ENCODE data around the gene GPR17.

The GPR17 gene

GRCh38 chr2:127615511-127616166 lies 30.3 kb upstream of the GPR17 start:
- no peak for DNase-seq

DNA sequence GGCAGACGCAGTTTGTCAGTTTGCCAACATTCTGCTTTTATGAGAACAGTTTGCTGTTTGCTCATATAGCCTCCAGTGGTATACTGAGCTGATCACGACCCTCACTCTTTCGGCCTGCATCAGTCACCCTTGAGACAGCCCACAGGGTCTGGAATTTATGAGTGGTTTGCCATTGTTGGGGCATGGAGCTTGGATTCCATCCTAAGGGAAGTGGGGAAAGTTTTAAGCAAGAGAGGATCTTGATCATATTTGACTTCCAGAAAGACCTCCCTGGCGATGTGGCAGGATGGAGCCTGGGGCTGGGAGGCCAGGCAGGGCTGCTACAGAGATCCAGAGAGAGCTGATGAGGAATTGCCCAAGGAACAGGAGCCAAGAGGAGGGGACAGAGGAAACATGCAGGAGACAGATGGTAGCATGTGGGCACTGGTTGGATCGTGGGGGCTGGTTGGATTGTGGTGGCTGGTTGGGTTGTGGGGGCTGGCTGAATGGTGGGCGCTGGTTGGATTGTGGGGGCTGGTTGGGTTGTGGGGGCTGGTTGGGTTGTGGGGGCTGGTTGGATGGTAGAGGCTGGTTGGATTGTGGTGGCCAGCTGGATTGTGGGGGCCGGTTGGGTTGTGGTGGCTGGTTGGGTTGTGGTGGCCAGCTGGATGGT lies 27.3 kb upstream of the GPR17 start:
- DNase-seq = no peak

GRCh38 chr2:127619203-127619590 lies 26.8 kb upstream of the GPR17 start:
- no peak for DNase-seq

DNA sequence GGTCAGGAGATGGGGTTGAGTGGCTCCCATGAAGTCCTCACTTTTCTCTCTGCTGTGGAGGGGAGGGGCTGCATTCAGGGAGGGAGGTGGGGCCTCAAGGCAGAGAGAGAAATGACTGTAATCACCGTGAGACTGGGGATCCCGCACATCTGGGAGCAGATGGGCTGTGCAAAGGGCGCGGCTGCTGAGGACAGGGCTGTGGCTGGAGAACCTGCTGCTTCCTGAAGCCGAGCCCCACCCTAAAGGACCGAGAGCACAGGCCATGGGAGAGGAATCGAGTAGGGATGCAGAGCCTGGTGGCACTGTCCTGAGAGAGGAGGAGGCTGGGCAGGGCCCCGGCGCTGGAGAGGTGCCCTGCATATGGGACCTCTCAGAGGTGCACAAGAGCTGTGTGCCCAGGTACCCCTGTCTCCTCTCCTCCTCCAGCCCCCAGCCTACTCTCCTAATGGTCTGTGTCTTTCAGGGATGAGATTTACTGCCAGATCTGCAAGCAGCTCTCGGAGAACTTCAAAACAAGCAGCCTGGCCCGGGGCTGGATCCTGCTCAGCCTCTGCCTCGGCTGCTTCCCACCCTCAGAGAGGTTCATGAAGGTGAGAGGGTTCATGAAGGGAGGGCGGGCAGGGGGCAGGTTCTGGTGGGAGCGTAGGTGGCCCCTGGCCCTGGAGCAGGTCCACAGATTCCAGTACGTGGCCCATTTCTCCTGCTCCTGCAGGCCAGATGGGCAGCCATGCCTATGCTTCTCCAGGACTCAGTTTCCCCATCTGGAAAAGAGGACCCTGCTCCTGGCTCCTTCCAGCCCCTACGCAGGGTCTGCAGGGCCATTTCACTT lies 25.9 kb upstream of the GPR17 start:
- DNase-seq = no peak

DNA sequence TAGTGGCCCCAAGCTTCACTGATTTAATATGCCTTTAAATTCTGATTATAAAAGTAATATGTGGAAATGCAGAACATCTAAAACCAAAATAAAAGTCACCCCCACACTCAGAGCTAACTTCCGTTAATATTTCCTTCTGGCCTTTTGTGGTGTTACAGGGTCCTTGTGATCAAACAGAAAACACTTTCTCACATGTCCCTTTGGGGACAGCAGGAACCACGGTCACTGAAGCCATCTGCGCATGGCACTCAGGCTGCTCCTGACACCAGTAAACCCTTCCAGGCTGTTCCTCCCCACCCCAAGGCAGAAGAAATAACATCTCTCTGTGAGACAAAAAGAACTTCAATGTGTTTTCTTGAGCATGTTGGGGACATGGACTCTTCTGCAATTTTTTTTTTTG lies 25.1 kb upstream of the GPR17 start:
- DNase-seq = no peak

DNA sequence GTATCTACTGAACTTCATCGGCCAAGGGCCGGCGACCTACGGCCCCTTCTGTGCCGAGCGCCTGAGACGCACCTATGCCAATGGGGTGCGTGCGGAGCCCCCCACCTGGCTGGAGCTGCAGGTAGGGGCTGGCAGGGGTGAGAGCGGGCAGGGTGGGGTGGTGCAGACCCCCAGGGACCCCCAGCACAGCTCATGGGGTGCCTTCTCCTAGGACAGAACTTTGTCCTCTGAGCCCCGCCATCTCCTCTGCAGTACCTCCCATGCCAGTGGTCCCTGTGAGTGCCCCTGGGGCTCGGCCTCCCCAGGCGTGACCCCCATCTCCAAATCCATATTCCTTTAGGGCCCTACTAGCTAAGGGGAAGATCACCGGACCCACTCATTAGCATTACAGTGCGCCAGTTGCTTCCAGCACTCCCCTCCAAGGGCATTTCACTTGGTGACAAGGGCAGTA lies 23.9 kb upstream of the GPR17 start:
- no peak for DNase-seq

DNA sequence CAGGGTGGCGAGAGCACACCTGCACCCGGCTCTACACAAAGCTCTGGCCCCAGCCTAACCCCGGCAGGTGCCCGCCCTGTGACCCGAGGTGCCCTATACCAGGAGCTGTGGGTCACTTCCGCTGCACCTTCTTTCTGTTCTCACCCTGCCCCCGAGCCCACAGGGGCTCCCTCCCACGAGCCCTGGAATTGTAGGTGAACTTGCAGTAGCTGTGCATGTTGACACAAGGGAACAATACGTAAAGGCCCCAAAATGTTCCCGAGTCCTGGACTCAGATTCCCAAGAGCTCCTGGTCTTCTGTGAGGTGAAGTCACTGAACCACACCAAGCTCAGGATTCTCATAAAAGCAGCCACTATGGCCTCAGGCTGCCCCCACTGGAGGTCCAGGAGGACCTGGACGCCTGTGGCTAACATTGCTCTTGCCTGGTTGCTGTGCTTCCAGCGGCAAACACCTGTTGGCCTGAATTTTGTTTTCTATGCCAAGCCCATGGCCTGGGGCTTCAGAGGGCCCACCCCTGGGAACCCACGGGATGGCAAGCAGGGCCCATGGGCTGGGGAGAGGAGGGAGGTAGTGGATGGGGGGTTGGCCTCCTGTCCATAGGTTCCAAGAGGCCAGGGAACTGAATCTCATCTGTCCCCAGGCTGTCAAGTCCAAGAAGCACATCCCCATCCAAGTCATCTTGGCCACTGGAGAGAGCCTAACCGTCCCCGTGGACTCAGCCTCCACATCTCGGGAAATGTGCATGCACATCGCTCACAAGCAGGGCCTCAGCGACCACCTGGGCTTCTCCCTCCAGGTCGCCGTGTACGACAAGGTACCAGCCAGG lies 23.2 kb upstream of the GPR17 start:
- DNase-seq = no peak

- DNase-seq = peak; percentile 19
These were observed 22.3 kb upstream of the GPR17 start for GRCh38 chr2:127623388-127624319.

GRCh38 chr2:127624320-127624755 lies 21.6 kb upstream of the GPR17 start:
- DNase-seq = no peak

GRCh38 chr2:127624756-127625571 lies 21.0 kb upstream of the GPR17 start:
- no peak for DNase-seq

DNA sequence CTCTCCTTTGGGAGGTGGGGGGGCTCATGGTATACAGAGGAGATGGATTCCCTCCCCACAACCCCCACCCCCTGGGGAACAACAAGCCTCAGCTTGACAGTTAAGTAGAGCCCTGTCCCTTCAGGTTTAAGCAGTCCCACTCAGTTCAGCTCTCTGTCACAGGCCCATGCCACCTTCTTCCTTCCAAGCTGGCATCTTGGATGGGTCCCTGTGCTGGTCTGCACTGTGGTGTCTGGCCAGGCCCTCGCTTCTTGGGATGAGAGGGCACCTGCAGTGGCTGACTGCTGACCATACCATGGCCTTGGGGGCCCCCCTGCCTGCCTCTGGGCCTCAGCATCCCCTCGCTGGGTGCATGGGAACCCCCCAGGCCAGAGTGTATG lies 20.4 kb upstream of the GPR17 start:
- DNase-seq = no peak

DNA sequence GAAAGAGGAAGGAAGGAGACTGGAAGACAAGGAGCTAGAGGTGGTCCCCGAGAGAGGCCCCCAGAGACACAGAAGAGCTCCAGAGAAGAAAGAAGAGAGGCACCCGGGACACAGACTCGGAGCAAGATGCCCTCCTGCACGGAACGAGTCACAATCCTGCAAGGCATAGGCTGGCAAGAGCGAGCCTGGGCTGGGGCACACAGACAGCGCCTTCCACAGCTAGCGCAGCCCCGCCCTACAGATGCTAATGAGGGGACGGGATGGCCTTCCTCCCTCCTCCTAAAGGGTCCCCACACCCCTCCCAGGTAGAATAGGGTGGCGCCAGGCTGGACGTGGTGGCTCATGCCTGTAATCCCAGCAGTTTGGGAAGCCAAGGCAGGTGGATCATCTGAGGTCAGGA lies 19.8 kb upstream of the GPR17 start:
- no peak for DNase-seq

DNA sequence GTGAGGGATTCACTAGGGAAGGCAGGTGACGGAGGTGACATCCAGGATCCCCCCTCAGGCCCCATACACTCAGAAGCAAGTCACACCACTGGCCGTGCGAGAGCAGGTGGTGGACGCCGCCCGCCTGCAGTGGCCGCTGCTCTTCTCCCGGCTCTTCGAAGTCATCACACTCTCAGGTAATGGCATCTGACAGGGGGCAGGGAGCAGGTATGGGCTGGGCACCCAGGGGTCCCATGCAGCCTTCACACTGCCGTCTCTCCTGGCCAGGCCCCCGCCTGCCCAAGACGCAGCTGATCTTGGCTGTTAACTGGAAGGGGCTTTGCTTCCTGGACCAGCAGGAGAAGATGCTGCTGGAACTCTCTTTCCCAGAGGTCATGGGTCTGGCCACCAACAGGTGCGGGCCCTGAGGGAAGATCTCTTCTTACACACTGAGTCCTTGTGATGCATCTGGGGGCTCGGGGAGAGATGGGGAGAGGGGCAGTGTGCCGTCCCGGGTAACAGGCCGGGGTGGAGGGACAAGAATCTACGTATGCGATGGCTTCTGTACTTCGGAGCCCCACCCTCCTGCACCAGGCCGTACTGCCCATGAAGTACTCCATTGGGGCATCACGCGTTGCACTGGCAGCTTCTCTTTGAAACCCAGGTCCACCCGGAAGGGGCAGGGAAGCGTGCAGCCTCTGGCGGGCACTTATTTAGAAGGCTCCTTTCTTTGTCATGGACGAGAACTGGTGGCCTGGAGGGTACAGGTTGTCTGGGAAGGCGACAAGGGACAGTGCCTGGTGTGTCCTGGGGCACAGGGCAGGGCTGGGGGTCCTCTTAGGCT lies 18.8 kb upstream of the GPR17 start:
- DNase-seq = no peak

DNA sequence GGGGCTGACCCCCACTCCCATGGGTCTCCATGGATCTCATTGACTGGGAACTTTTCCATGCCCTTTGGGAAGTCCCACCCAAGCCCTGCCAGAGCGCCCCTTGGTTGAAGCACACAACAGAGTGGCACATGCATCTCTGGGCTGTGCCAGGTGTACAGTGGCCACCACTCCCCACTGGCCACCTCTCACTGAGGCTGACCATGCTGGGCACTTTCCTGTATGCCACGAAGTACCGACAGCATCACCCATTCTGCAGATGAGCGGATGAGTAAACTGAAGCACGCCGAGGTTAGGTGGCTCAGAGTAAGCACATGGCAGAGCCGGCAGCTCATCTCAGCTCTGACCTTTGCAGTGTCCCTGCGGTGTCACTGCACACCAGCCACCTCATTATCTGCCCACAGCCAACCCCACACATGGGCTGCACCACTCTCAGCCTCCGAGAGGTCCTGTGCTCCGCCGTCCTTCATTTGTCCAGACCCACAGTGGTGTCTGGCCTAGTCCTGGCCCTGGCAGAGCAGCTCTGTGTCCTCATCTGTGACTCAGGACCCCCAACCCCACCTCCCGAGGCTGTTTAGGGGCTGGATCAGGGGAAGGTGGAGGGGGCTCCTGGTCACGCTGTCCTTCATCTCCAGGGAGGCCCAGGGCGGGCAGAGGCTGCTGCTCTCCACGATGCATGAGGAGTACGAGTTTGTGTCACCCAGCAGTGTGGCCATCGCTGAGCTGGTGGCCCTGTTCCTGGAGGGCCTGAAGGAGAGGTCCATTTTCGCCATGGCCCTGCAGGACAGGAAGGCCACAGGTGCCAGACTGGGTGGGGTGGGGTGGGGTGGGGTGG lies 18.0 kb upstream of the GPR17 start:
- DNase-seq = no peak

DNA sequence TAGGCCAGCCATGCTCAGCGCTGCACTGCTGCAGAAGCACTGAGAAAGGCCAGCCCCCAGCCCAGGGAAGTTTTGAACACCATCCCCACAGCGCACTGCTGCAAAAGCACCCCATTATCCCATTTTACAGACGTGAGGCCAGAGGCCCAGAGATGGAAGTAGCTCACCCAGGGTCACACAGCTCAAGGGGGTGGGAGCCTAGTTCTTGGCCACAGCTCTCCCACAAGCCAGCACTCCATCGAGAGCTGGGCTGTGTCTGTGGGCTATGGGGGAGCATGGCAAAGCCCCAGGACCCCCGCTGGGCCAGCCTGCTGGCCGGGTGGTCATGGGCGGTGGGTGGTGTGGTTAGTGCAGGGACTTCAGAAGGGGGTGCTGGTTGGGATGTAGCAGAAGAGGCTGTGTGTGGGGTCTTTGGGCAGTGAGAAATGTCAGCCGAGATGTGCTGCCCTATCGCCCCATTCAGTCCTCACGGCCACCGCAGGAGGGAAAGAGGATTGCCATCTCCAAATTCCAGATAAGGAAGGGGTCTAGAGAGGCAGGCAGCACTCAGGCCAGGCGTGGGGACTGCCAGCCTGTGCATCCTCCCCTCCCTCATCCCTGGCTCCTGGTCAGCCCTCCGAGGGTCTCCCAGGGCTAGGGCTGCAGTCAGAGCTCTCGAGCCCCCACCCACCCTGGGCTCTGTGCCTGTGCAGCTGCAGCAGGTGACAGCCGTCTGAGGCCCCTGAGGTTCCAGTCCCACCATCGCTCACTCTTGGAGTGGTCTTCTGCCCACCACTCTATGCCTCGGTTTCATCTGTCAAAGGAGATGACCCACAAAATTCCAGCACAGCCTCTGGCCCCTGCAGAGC lies 17.0 kb upstream of the GPR17 start:
- DNase-seq = no peak

GRCh38 chr2:127629637-127630036 lies 16.3 kb upstream of the GPR17 start:
- no peak for DNase-seq

- DNase-seq = no peak
These were observed 15.7 kb upstream of the GPR17 start for GRCh38 chr2:127630096-127630863.

All from NCI-H345 (cell line).